ENCODE measurements around the gene SPINT2.

GRCh38 chr19:38281811-38282566 is 17.6 kb downstream of the SPINT2 start:
- TF ChIP-seq CTCF (IDR thresholded peaks at IDR 0.05; ENCODE audit: low read length): no peak
- TF ChIP-seq EZH2 (IDR thresholded peaks at IDR 0.05; ENCODE audit: borderline replicate concordance, low read length): no peak

Data from OCI-LY1 (cell line).